A549 (cell line): ENCODE measurements around the gene DUSP1. TPM values are rescaled to one million over a fixed set of nuclear protein-coding genes. Genes with fewer than 3 reads are reported as not detected.
A peak's percentile ranks its signal among the peaks of the same experiment; 100 is the strongest.

Experiments used
- ATAC-seq, 2 experiments: fragments of 200-7000 bp in 1 of 2; fragments of >200 bp in 1 of 2; cut with Nextera tagmentation in 1 of 2; cut with Tn5 transposase in 1 of 2; 3 replicates each; pipeline versions ENCODE4 v1.8.0 to v1.9.1; 2018 to 2020; ENCODE audit warnings: mild to moderate bottlenecking in 1 of 2, moderate library complexity in 1 of 2
- CTCF ChIA-PET: fragments of 300-600 bp; sonication (Branson Sonifier 250); formaldehyde crosslinking; extraction: SDS; loops from one replicate; lab custom pipeline; 2021; ENCODE audit warnings: antibody characterized with exemption, inconsistent platforms; lab: Yijun Ruan, JAX
- POLR2A ChIA-PET: fragments of 350-600 bp; formaldehyde crosslinking; extraction: SDS; loops from one replicate; lab custom pipeline; 2021; ENCODE audit warnings: antibody characterized with exemption, inconsistent platforms; lab: Yijun Ruan, JAX
- DNase-seq, 2 experiments: peaks; one replicate each; pipeline versions ENCODE4 v3.0.0 to v3.0.0-alpha.2; 2011 to 2016; ENCODE audit warnings: low read depth in 1 of 2, low spot score in 1 of 2
- FAIRE-seq: peaks from 2 replicates; lab custom pipeline; 2011; peaks lifted over from hg19 to GRCh38; lab: Jason Lieb, UNC
- H3K27ac ChIP-seq, 2 experiments: fragments of >200 bp; sonication (Bioruptor Twin); formaldehyde crosslinking; 3 replicates each; pipeline ENCODE4 v1.5.1; 2016 to 2017
- H3K4me1 ChIP-seq: fragments of >200 bp; sonication (Bioruptor Twin); formaldehyde crosslinking; 3 replicates; pipeline ENCODE4 v1.6.1; 2016
- H3K4me2 ChIP-seq: fragments of >200 bp; sonication (Bioruptor Twin); formaldehyde crosslinking; 3 replicates; pipeline ENCODE4 v1.6.1; 2016
- H3K4me3 ChIP-seq: fragments of >200 bp; sonication (Bioruptor Twin); formaldehyde crosslinking; 3 replicates; pipeline ENCODE4 v1.5.1; 2016
- H3K9me3 ChIP-seq: fragments of >200 bp; sonication (Bioruptor Twin); formaldehyde crosslinking; 3 replicates; pipeline ENCODE4 v1.6.1; 2016
- BHLHE40 ChIP-seq: IDR thresholded peaks from 2 replicates; pipeline ENCODE4 v1.6.1; 2012; ENCODE audit warnings: low read depth, low read length, inconsistent platforms
- CBX2 ChIP-seq: fragments of 200-600 bp; sonication (generic); IDR thresholded peaks from 2 replicates; pipeline ENCODE4 v1.6.1; 2016; ENCODE audit warnings: low read depth, mild to moderate bottlenecking, borderline replicate concordance
- CBX8 ChIP-seq: fragments of 200-600 bp; sonication (generic); IDR thresholded peaks from 2 replicates; pipeline ENCODE4 v1.6.1; 2016
- CEBPB ChIP-seq, 2 experiments: fragments of >200 bp in 1 of 2; sonication (Bioruptor Twin) in 1 of 2; formaldehyde crosslinking in 1 of 2; IDR thresholded peaks; 2 replicates each; pipeline ENCODE4 v1.6.1; 2012 to 2016
- CHD4 ChIP-seq: fragments of 200-600 bp; sonication (generic); IDR thresholded peaks from 2 replicates; pipeline ENCODE4 v1.6.1; 2016; ENCODE audit warnings: antibody characterized with exemption, mild to moderate bottlenecking, borderline replicate concordance
- ESRRA ChIP-seq: fragments of 150-350 bp; IDR thresholded peaks from 2 replicates; pipeline ENCODE4 v1.6.1; 2014; ENCODE audit warnings: mild to moderate bottlenecking, low read length, borderline replicate concordance
- FOXS1 ChIP-seq: fragments of 250-450 bp; sonication (Bioruptor Pico); IDR thresholded peaks from 2 replicates; pipeline ENCODE4 v1.5.0; 2020; ENCODE audit warnings: mild to moderate bottlenecking, moderate library complexity
- HOXB13 ChIP-seq: fragments of 250-450 bp; sonication (Bioruptor Pico); IDR thresholded peaks from 2 replicates; pipeline ENCODE4 v1.5.0; 2020; ENCODE audit warnings: low read depth, mild to moderate bottlenecking, moderate library complexity
- HOXB5 ChIP-seq: fragments of 250-450 bp; sonication (Bioruptor Pico); IDR thresholded peaks from 2 replicates; pipeline ENCODE4 v1.5.0; 2020; ENCODE audit warnings: mild to moderate bottlenecking, moderate library complexity
- JUNB ChIP-seq: fragments of >200 bp; sonication (Bioruptor Twin); formaldehyde crosslinking; IDR thresholded peaks from 2 replicates; pipeline ENCODE4 v1.6.1; 2016
- KDM5A ChIP-seq: fragments of 200-600 bp; sonication (generic); IDR thresholded peaks from 2 replicates; pipeline ENCODE4 v1.6.1; 2016; ENCODE audit warnings: antibody characterized with exemption, mild to moderate bottlenecking
- MAZ ChIP-seq: fragments of 150-350 bp; IDR thresholded peaks from 2 replicates; pipeline ENCODE4 v1.6.1; 2014; ENCODE audit warnings: antibody characterized with exemption, low read depth, low read length, borderline replicate concordance
- MYC ChIP-seq: IDR thresholded peaks from 2 replicates; pipeline ENCODE4 v1.6.1; 2012; ENCODE audit warnings: mild to moderate bottlenecking, inconsistent platforms, low read length, improper control_type of control experiment, borderline replicate concordance
- POLR2A ChIP-seq: IDR thresholded peaks from 2 replicates; pipeline ENCODE4 v1.6.1; 2012; ENCODE audit warnings: mild to moderate bottlenecking, low read length
- POLR2AphosphoS2 ChIP-seq: conservative IDR thresholded peaks from 2 replicates; pipeline ENCODE4 v1.6.1; 2012; ENCODE audit warnings: low read length, improper control_type of control experiment, inconsistent platforms
- RAD21 ChIP-seq, 2 experiments: fragments of >200 bp in 1 of 2; sonication (Bioruptor Twin) in 1 of 2; formaldehyde crosslinking in 1 of 2; IDR thresholded peaks in 1 of 2; conservative IDR thresholded peaks in 1 of 2; 2 replicates in 1 of 2; 3 replicates in 1 of 2; pipeline ENCODE4 v1.6.1; 2012 to 2018; ENCODE audit warnings: inconsistent platforms in 1 of 2
- RFX5 ChIP-seq: fragments of 450-650 bp; IDR thresholded peaks from 2 replicates; pipeline ENCODE4 v1.7.1; 2014; ENCODE audit warnings: antibody characterized with exemption, mild to moderate bottlenecking, moderate library complexity
- RNF2 ChIP-seq: fragments of 200-600 bp; sonication (generic); IDR thresholded peaks from 2 replicates; pipeline ENCODE4 v1.6.1; 2016; ENCODE audit warnings: low read depth, mild to moderate bottlenecking, antibody characterized with exemption, moderate library complexity, borderline replicate concordance
- SMC3 ChIP-seq: fragments of >200 bp; sonication (Bioruptor Twin); formaldehyde crosslinking; IDR thresholded peaks from 3 replicates; pipeline ENCODE4 v1.6.1; 2018; ENCODE audit warnings: inconsistent platforms
- TFCP2L1 ChIP-seq: fragments of 250-450 bp; sonication (Bioruptor Pico); IDR thresholded peaks from 2 replicates; pipeline ENCODE4 v1.5.0; 2021; ENCODE audit warnings: mild to moderate bottlenecking
- WGBS: methylation state at CpG from one replicate; pipeline ENCODE4 v1.1.6; 2017; ENCODE audit errors: missing lambda C conversion rate; 5-methylcytosine and 5-hydroxymethylcytosine counted together
- polyA minus RNA-seq: library from RNA; depleted of rRNA, polyadenylated mRNA; stranded (reverse); fragments of >200 nt; gene quantifications from 2 replicates; pipeline ENCODE4 v1.2.3, GENCODE V29; 2011; rRNA and poly(A)+ RNA removed
- polyA plus RNA-seq, 4 experiments: library from polyadenylated mRNA; depleted of rRNA in 3 of 4; stranded (reverse); fragments of >200 nt; fragmentation: RNase III in 1 of 4; extraction: RNeasy Plus Mini Kit Qiagen cat#74134 plus additional on column Dnase treatment in 1 of 4; gene quantifications; 2 replicates in 3 of 4; 3 replicates in 1 of 4; pipeline ENCODE4 v1.2.3, GENCODE V29; 2011 to 2017
- TF ChIP-seq, protein P1 (sequence below): fragments of 450-650 bp; IDR thresholded peaks from 2 replicates; pipeline ENCODE4 v1.6.1; 2014; ENCODE audit warnings: antibody characterized with exemption
- TF ChIP-seq, protein P2 (sequence below): IDR thresholded peaks from 2 replicates; pipeline ENCODE4 v1.6.1; 2012
- TF ChIP-seq, protein P3 (sequence below): IDR thresholded peaks from 2 replicates; pipeline ENCODE4 v1.6.1; 2012; ENCODE audit warnings: low read depth, borderline replicate concordance
- TF ChIP-seq, protein P4 (sequence below): fragments of >200 bp; sonication (Bioruptor Twin); formaldehyde crosslinking; IDR thresholded peaks from 3 replicates; pipeline ENCODE4 v1.5.1; 2016
- TF ChIP-seq, protein P5 (sequence below): fragments of 250-450 bp; sonication (Bioruptor Pico); IDR thresholded peaks from 2 replicates; pipeline ENCODE4 v1.5.0; 2021; ENCODE audit warnings: mild to moderate bottlenecking, moderate library complexity, borderline replicate concordance
- TF ChIP-seq, protein P6 (sequence below): IDR thresholded peaks from 2 replicates; pipeline ENCODE4 v1.6.1; 2012

The DUSP1 gene, protein sequence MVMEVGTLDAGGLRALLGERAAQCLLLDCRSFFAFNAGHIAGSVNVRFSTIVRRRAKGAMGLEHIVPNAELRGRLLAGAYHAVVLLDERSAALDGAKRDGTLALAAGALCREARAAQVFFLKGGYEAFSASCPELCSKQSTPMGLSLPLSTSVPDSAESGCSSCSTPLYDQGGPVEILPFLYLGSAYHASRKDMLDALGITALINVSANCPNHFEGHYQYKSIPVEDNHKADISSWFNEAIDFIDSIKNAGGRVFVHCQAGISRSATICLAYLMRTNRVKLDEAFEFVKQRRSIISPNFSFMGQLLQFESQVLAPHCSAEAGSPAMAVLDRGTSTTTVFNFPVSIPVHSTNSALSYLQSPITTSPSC
- polyA plus RNA-seq (2011; rRNA removed) (525 and 594 TPM in 2 replicates), polyA plus RNA-seq (2017; fragmentation: RNase III; extraction: RNeasy Plus Mini Kit Qiagen cat#74134 plus additional on column Dnase treatment) (191 to 207 TPM (median 203 TPM) in 3 replicates), polyA minus RNA-seq (620 and 630 TPM in 2 replicates)
- 540 and 757 TPM in 2 replicates for polyA plus RNA-seq (2012; cell fraction: cytosol; rRNA removed)
- polyA plus RNA-seq (2012; cell fraction: nucleus; rRNA removed): 1,192 and 1,375 TPM in 2 replicates

DNA sequence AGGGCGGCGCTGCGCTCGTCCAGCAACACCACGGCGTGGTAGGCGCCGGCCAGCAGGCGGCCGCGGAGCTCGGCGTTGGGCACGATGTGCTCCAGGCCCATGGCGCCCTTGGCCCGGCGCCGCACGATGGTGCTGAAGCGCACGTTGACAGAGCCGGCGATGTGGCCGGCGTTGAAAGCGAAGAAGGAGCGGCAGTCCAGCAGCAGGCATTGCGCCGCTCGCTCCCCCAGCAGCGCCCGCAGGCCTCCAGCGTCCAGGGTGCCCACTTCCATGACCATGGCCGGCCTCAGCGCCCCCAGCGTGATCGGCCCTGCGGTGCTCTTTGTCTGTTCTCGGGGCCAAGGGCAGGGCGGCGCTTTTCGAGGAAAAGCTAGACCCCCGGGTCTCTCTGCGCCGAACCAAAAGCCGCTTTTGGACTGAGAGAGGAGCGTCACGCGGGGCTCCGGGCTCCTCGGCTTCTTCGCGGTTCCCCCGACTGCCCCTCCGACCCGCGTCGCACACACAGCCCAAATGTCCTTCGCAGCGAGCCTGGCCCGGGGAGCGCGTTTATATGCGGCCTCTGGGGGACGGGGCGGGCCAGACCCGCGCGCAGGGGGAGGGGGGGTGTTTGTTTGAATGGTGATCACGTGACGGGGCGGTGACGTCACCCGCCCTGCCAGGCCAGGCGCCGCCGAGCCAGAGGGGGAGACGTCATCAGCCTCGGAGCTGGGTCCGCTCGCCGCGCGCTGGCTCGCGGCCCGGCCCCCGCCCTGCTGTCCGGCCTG, at the start of gene DUSP1:
Gene DUSP1 (minus strand): TSS at position 521 of the 764 bp plus-strand sequence. CDS start 243 bp downstream, at position 278.
- CTCF ChIA-PET: interaction anchor here (0.7 to 8.7 kb wide), 25 partner anchors 10 to 161 kb away, joined by 3 to 131 read pairs (median 4); no protein-coding TSS in a partner anchor
- no peak for FAIRE-seq
- peak; percentile 53; the same call in 1 of the 2 replicates for TF ChIP-seq RFX5
- TF ChIP-seq MAZ: no peak
- TF ChIP-seq MYC: peak; percentile 82; the same call in 1 of the 2 replicates
- TF ChIP-seq RAD21 (conservative IDR thresholded peaks at IDR 0.05 in 1 of 2, IDR thresholded peaks at IDR 0.05 in 1 of 2): peak; percentile 8 to 52
- TF ChIP-seq HOXB13 (CRISPR knock-in tag): no peak; the same call in 1 of the 2 replicates
- TF ChIP-seq CHD4: no peak
- TF ChIP-seq, protein P1, sequence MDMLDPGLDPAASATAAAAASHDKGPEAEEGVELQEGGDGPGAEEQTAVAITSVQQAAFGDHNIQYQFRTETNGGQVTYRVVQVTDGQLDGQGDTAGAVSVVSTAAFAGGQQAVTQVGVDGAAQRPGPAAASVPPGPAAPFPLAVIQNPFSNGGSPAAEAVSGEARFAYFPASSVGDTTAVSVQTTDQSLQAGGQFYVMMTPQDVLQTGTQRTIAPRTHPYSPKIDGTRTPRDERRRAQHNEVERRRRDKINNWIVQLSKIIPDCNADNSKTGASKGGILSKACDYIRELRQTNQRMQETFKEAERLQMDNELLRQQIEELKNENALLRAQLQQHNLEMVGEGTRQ: peak; percentile 89
- TF ChIP-seq HOXB5 (CRISPR knock-in tag): peak; percentile 40; the same call in 1 of the 2 replicates
- TF ChIP-seq BHLHE40: peak; percentile 71
- peak; percentile 89; the same call in 1 of the 2 replicates for TF ChIP-seq POLR2AphosphoS2
- TF ChIP-seq SMC3: peak; percentile 46
- peak in 1 of 2 experiments; percentile 21; a peak in 2 of 4 replicates for TF ChIP-seq CEBPB (IDR thresholded peaks at IDR 0.05)
- TF ChIP-seq CBX8: no peak
- TF ChIP-seq FOXS1: no peak
- peak; percentile 99 for TF ChIP-seq POLR2A
- TF ChIP-seq RNF2: 0 out of 2 replicates have a peak, but pooled peaks have one; percentile 31
- peak; percentile 76 for TF ChIP-seq JUNB
- TF ChIP-seq, protein P2, sequence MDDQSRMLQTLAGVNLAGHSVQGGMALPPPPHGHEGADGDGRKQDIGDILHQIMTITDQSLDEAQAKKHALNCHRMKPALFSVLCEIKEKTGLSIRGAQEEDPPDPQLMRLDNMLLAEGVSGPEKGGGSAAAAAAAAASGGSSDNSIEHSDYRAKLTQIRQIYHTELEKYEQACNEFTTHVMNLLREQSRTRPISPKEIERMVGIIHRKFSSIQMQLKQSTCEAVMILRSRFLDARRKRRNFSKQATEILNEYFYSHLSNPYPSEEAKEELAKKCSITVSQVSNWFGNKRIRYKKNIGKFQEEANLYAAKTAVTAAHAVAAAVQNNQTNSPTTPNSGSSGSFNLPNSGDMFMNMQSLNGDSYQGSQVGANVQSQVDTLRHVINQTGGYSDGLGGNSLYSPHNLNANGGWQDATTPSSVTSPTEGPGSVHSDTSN: peak; percentile 81
- no peak for TF ChIP-seq ESRRA
- TF ChIP-seq KDM5A: no peak
- TF ChIP-seq, protein P3, sequence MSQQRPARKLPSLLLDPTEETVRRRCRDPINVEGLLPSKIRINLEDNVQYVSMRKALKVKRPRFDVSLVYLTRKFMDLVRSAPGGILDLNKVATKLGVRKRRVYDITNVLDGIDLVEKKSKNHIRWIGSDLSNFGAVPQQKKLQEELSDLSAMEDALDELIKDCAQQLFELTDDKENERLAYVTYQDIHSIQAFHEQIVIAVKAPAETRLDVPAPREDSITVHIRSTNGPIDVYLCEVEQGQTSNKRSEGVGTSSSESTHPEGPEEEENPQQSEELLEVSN: peak; percentile 54; the same call in 1 of the 2 replicates
- TF ChIP-seq, protein P4, sequence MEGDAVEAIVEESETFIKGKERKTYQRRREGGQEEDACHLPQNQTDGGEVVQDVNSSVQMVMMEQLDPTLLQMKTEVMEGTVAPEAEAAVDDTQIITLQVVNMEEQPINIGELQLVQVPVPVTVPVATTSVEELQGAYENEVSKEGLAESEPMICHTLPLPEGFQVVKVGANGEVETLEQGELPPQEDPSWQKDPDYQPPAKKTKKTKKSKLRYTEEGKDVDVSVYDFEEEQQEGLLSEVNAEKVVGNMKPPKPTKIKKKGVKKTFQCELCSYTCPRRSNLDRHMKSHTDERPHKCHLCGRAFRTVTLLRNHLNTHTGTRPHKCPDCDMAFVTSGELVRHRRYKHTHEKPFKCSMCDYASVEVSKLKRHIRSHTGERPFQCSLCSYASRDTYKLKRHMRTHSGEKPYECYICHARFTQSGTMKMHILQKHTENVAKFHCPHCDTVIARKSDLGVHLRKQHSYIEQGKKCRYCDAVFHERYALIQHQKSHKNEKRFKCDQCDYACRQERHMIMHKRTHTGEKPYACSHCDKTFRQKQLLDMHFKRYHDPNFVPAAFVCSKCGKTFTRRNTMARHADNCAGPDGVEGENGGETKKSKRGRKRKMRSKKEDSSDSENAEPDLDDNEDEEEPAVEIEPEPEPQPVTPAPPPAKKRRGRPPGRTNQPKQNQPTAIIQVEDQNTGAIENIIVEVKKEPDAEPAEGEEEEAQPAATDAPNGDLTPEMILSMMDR: peak; percentile 27; the same call in 1 of the 3 replicates
- TF ChIP-seq CBX2: no peak
- TF ChIP-seq TFCP2L1: peak; percentile 97
- TF ChIP-seq, protein P5, sequence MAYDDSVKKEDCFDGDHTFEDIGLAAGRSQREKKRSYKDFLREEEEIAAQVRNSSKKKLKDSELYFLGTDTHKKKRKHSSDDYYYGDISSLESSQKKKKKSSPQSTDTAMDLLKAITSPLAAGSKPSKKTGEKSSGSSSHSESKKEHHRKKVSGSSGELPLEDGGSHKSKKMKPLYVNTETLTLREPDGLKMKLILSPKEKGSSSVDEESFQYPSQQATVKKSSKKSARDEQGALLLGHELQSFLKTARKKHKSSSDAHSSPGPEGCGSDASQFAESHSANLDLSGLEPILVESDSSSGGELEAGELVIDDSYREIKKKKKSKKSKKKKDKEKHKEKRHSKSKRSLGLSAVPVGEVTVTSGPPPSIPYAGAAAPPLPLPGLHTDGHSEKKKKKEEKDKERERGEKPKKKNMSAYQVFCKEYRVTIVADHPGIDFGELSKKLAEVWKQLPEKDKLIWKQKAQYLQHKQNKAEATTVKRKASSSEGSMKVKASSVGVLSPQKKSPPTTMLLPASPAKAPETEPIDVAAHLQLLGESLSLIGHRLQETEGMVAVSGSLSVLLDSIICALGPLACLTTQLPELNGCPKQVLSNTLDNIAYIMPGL: peak; percentile 90
- TF ChIP-seq, protein P6, sequence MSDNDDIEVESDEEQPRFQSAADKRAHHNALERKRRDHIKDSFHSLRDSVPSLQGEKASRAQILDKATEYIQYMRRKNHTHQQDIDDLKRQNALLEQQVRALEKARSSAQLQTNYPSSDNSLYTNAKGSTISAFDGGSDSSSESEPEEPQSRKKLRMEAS: peak; percentile 64

More for the DNA sequence above, at the start of gene DUSP1:
- under 1% methylated on average over 42 of the region's 89 CpGs for WGBS
- ATAC-seq (peak; percentile 32 to 50), DNase-seq (peak; percentile 92 to 99)
- H3K9me3 ChIP-seq: no peaks in the 10 kb centered on the region
- peak within 1 kb of the TSS; percentile 97 to 100 for H3K27ac ChIP-seq
- peak within 1 kb of the TSS; percentile 75 for H3K4me3 ChIP-seq
- H3K4me2 ChIP-seq: peak within 1 kb of the TSS; percentile 97
- peaks cover 42% of the 10 kb centered on the region for H3K4me1 ChIP-seq
- POLR2A ChIA-PET: interaction anchor here (0.6 to 5.0 kb wide), 51 partner anchors 8 to 557 kb away, joined by 3 to 87 read pairs (median 6); partner anchors contain the start of genes ERGIC1, RPL26L1 and STC2
